IMR-90 (cell line): ENCODE results near the gene COLEC12. TPM values are rescaled to one million over a fixed set of nuclear protein-coding genes. Genes with fewer than 3 reads are reported as not detected.

ENCODE experiments used
- ATAC-seq: fragments of 200-7000 bp; cut with Tn5 transposase; 2 replicates; pipeline ENCODE4 v1.9.1; 2020; ENCODE audit warnings: low read depth, mild to moderate bottlenecking, moderate library complexity
- BruUV-seq: library from RNA; stranded (reverse); fragments of 400-500 nt; replicated peaks from 2 replicates; lab custom pipeline; 2021; lab: Mats Ljungman, UMichigan
- CTCF ChIA-PET: fragments of 300-600 bp; formaldehyde crosslinking; extraction: SDS; loops from one replicate; lab custom pipeline; 2021; ENCODE audit warnings: antibody characterized with exemption; lab: Yijun Ruan, JAX
- POLR2A ChIA-PET: fragments of 300-600 bp; sonication (Branson Sonifier 250); formaldehyde crosslinking; loops from one replicate; lab custom pipeline; 2022; ENCODE audit warnings: antibody characterized with exemption; ENCODE audit not compliant: unreplicated experiment; lab: Charles Lee
- DNase-seq: peaks from one replicate; pipeline ENCODE4 v3.0.0; 2013
- H2AFZ ChIP-seq: replicated peaks from 2 replicates; pipeline ENCODE3; 2013; ENCODE audit warnings: low read length, mild to moderate bottlenecking; ENCODE audit not compliant: poor library complexity
- H2AK5ac ChIP-seq: 2 replicates; pipeline ENCODE4 v1.6.1; 2013; ENCODE audit warnings: low read depth, low read length, inconsistent platforms
- H2AK9ac ChIP-seq: replicated peaks from 2 replicates; pipeline ENCODE3; 2013; ENCODE audit warnings: mild to moderate bottlenecking, low read depth, low read length, moderate library complexity; ENCODE audit not compliant: poor library complexity
- H2BK120ac ChIP-seq: 2 replicates; pipeline ENCODE4 v1.6.1; 2013; ENCODE audit warnings: low read depth, low read length, inconsistent platforms
- H2BK15ac ChIP-seq: 3 replicates; pipeline ENCODE4 v1.6.1; 2013; ENCODE audit warnings: low read depth, low read length, inconsistent platforms
- H2BK20ac ChIP-seq: 2 replicates; pipeline ENCODE4 v1.6.1; 2013; ENCODE audit warnings: low read depth, mild to moderate bottlenecking, inconsistent platforms, low read length, moderate library complexity
- H2BK5ac ChIP-seq: 2 replicates; pipeline ENCODE4 v1.6.1; 2013; ENCODE audit warnings: mild to moderate bottlenecking, low read depth, low read length, inconsistent platforms; ENCODE audit not compliant: poor library complexity, severe bottlenecking
- H3K14ac ChIP-seq: replicated peaks from 2 replicates; pipeline ENCODE4 v1.6.1; 2013; ENCODE audit warnings: low read depth, low read length, inconsistent platforms
- H3K18ac ChIP-seq: 2 replicates; pipeline ENCODE4 v1.6.1; 2013; ENCODE audit warnings: low read depth, low read length, control low read depth
- H3K23ac ChIP-seq: 2 replicates; pipeline ENCODE4 v1.6.1; 2013; ENCODE audit warnings: low read depth, low read length, inconsistent platforms
- H3K27ac ChIP-seq: 2 replicates; pipeline ENCODE4 v1.5.1; 2013; ENCODE audit warnings: mild to moderate bottlenecking, control low read depth, low read length; ENCODE audit not compliant: insufficient read depth
- H3K27me3 ChIP-seq: 2 replicates; pipeline ENCODE4 v1.6.1; 2013; ENCODE audit warnings: low read length; ENCODE audit not compliant: control insufficient read depth, insufficient read depth
- H3K36me3 ChIP-seq: 2 replicates; pipeline ENCODE4 v1.6.1; 2013; ENCODE audit warnings: low read length, mixed read lengths; ENCODE audit not compliant: control insufficient read depth, insufficient read depth
- H3K4ac ChIP-seq: 2 replicates; pipeline ENCODE4 v1.6.1; 2013; ENCODE audit warnings: low read depth, low read length, inconsistent platforms
- H3K4me1 ChIP-seq: 2 replicates; pipeline ENCODE4 v1.6.1; 2013; ENCODE audit warnings: low read length, mixed read lengths; ENCODE audit not compliant: control insufficient read depth, insufficient read depth
- H3K4me2 ChIP-seq: 2 replicates; pipeline ENCODE4 v1.6.1; 2013; ENCODE audit warnings: low read depth, mild to moderate bottlenecking, control low read depth, low read length, moderate library complexity
- H3K4me3 ChIP-seq: 2 replicates; pipeline ENCODE4 v1.5.1; 2013; ENCODE audit warnings: low read depth, mild to moderate bottlenecking, control low read depth, low read length, moderate library complexity; ENCODE audit not compliant: insufficient read depth
- H3K56ac ChIP-seq: 2 replicates; pipeline ENCODE4 v1.6.1; 2013; ENCODE audit warnings: low read length, inconsistent platforms; ENCODE audit not compliant: insufficient read depth; ENCODE audit errors: extremely low read depth
- H3K79me1 ChIP-seq, 2 experiments: 2 replicates each; pipeline ENCODE4 v1.6.1; 2013; ENCODE audit warnings: low read length in 2 of 2, inconsistent platforms in 1 of 2, low read depth in 1 of 2
- H3K9ac ChIP-seq: 2 replicates; pipeline ENCODE4 v1.6.1; 2013; ENCODE audit warnings: low read depth, low read length, control low read depth
- H3K9me1 ChIP-seq: 2 replicates; pipeline ENCODE4 v1.6.1; 2013; ENCODE audit warnings: low read length, inconsistent platforms; ENCODE audit not compliant: insufficient read depth
- H3K9me3 ChIP-seq: 2 replicates; pipeline ENCODE4 v1.6.1; 2013; ENCODE audit warnings: low read length; ENCODE audit not compliant: control insufficient read depth, insufficient read depth
- H4K20me1 ChIP-seq: 2 replicates; pipeline ENCODE4 v1.6.1; 2013; ENCODE audit warnings: low read length, inconsistent platforms; ENCODE audit not compliant: insufficient read depth
- H4K5ac ChIP-seq: 2 replicates; pipeline ENCODE4 v1.6.1; 2013; ENCODE audit warnings: mild to moderate bottlenecking, low read depth, low read length, control low read depth
- H4K8ac ChIP-seq, 2 experiments: 2 replicates each; pipeline ENCODE4 v1.6.1; 2013; ENCODE audit warnings: low read depth in 2 of 2, low read length in 2 of 2, control low read depth in 1 of 2, inconsistent platforms in 1 of 2
- H4K91ac ChIP-seq: 2 replicates; pipeline ENCODE4 v1.6.1; 2013; ENCODE audit warnings: low read depth, low read length, inconsistent platforms; ENCODE audit not compliant: insufficient read depth
- BHLHE40 ChIP-seq: fragments of 150-350 bp; IDR thresholded peaks from 2 replicates; pipeline ENCODE4 v1.6.1; 2016; ENCODE audit warnings: mild to moderate bottlenecking, low read depth, low read length
- CHD1 ChIP-seq: IDR thresholded peaks from 2 replicates; pipeline ENCODE4 v1.6.1; 2012; ENCODE audit warnings: low read depth, low read length, improper control_type of control experiment
- CTCF ChIP-seq: conservative IDR thresholded peaks from 2 replicates; pipeline ENCODE4 v1.5.1; 2012; ENCODE audit warnings: mild to moderate bottlenecking, low read depth, low read length, improper control_type of control experiment
- FOS ChIP-seq: fragments of 150-350 bp; IDR thresholded peaks from 2 replicates; pipeline ENCODE4 v1.6.1; 2016; ENCODE audit warnings: low read depth, low read length
- MAFK ChIP-seq: IDR thresholded peaks from 2 replicates; pipeline ENCODE4 v1.6.1; 2012; ENCODE audit warnings: low read depth, low read length, improper control_type of control experiment
- MAZ ChIP-seq: IDR thresholded peaks from 2 replicates; pipeline ENCODE4 v1.6.1; 2012; ENCODE audit warnings: low read depth, mild to moderate bottlenecking, low read length, improper control_type of control experiment, moderate library complexity, borderline replicate concordance
- RCOR1 ChIP-seq: IDR thresholded peaks from 2 replicates; pipeline ENCODE4 v1.6.1; 2012; ENCODE audit warnings: mild to moderate bottlenecking, low read length, improper control_type of control experiment; ENCODE audit not compliant: insufficient replicate concordance
- WGBS, 2 experiments: methylation state at CpG; one replicate each; pipeline versions ENCODE4 v1.1.5 to v1.1.7; 2013; ENCODE audit warnings: missing lambda C conversion rate in 2 of 2; ENCODE audit not compliant: insufficient read length in 1 of 2; ENCODE audit errors: extremely low coverage in 2 of 2; 5-methylcytosine and 5-hydroxymethylcytosine counted together
- dilution Hi-C: fragments of 300-500 bp; cut with HindIII; formaldehyde crosslinking; loops from one replicate; pipeline ENCODE4 v1.14.3; 2018; ENCODE audit warnings: low sequenced_read_pairs; ENCODE audit not compliant: unreplicated experiment
- in situ Hi-C: fragments of 300-500 bp; cut with MboI; formaldehyde crosslinking; loops from 3 replicates; pipeline ENCODE4 v1.14.3; 2019; ENCODE audit warnings: low sequenced_read_pairs, inconsistent platforms, mixed read lengths
- intact Hi-C: fragments of 100-400 bp; cut with micrococcal nuclease; formaldehyde crosslinking; loops from 2 replicates; pipeline ENCODE4 v1.10.0; 2022
- polyA plus RNA-seq, 3 experiments: library from polyadenylated mRNA; depleted of rRNA; stranded (reverse); fragments of >200 nt; gene quantifications; 2 replicates each; pipeline ENCODE4 v1.2.3, GENCODE V29; 2012; ENCODE audit warnings: low replicate concordance in 1 of 3
- total RNA-seq: library from RNA; depleted of rRNA; stranded (reverse); fragments of >200 nt; gene quantifications from 2 replicates; pipeline ENCODE4 v1.2.3, GENCODE V29; 2012
- TF ChIP-seq, protein P1 (sequence below): fragments of 150-350 bp; IDR thresholded peaks from 2 replicates; pipeline ENCODE4 v1.6.1; 2017; ENCODE audit warnings: mild to moderate bottlenecking, antibody characterized with exemption, low read length, low read depth

COLEC12 gene
- total and polyA plus RNA-seq, 2 of the 4 experiments (the other 2 are of a cell fraction): 1.0 to 2.3 TPM

DNA sequence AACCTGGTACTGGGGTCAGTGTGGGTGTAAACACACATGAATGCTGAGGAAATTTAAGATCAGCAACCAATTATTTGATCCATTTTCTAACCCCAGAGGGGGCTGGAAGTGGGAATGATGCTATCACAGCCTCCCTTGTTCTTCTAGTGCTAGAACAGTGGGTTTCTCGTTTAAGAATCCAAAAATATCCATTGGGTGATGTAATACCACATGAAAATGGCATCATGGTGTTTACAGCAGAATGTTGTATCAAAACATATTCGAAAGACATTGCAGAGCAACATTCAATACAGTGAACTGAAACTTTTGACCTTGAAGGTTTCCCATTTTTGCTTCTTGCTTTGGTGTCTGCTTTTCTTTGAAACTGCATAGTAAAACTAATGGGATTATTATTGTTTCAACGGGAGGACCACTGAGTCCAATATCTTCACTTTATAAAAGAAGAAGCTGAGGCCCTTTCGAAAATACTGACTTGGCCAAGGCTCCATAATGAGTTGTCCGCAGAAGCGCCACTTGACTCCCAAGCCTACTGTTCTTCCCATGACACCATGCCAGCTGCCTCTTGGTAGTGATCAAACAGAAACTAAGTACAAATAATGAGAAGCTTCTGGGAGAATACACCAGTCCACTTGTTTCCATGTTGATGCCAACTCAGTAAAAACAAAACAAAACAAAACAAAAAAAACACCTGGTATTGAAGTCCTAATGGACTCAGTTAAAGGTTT lies 106.1 kb downstream of the COLEC12 start (continued):
- TF ChIP-seq CTCF: no peak

DNA sequence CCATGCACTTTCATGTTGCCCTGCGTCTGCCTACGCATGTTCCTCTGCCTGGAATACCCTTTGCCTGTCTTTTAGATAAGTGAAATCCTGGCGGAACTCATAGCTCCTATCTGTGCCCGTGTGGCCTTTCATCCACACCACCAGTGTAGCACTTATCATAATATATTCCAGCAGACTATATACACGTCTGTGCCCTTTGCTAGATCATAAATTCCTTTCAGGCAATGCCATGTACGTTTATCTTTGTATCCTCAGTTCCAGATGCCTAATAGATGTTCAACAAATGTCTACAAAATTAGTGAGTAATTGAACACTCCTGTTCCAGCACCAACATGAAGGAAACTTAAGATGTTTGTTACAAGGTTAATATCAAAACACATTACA lies 106.9 kb downstream of the COLEC12 start:
- H3K4ac ChIP-seq: no peak overlapping the region
- dilution Hi-C loops: no loop called here
- no peak overlapping the region for H3K4me2 ChIP-seq
- 0 out of 2 replicates have a peak overlapping the region, but pooled peaks have one; percentile 1 for H2BK20ac ChIP-seq
- TF ChIP-seq FOS (no peak), MAZ (no peak), MAFK (no peak), CHD1 (no peak), RCOR1 (no peak), BHLHE40 (no peak)
- TF ChIP-seq, protein P1, sequence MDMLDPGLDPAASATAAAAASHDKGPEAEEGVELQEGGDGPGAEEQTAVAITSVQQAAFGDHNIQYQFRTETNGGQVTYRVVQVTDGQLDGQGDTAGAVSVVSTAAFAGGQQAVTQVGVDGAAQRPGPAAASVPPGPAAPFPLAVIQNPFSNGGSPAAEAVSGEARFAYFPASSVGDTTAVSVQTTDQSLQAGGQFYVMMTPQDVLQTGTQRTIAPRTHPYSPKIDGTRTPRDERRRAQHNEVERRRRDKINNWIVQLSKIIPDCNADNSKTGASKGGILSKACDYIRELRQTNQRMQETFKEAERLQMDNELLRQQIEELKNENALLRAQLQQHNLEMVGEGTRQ: no peak
- H3K79me1 ChIP-seq: no peaks in the 10 kb centered on the region
- H3K14ac ChIP-seq: no peak overlapping the region
- H3K18ac ChIP-seq: no peak overlapping the region
- H3K9me3 ChIP-seq: no peaks in the 10 kb centered on the region
- DNase-seq (no peak), ATAC-seq (no peak)
- no peak overlapping the region for H2AFZ ChIP-seq
- H2AK5ac ChIP-seq: no peak overlapping the region
- no peak overlapping the region for H3K4me3 ChIP-seq
- H4K8ac ChIP-seq: no peak overlapping the region
- 93% methylated on average over 3 of the region's 6 CpGs; no CpG with 5 or more reads in 1 of the 2 experiments for WGBS, 2 experiments
- no peaks in the 10 kb centered on the region for H3K27me3 ChIP-seq
- H3K56ac ChIP-seq: no peak overlapping the region
- H4K5ac ChIP-seq: no peak overlapping the region
- no peak overlapping the region for H3K23ac ChIP-seq
- H3K9me1 ChIP-seq: peaks cover 17% of the 10 kb centered on the region
- H3K4me1 ChIP-seq: peaks cover 17% of the 10 kb centered on the region
- no peak overlapping the region for H2BK120ac ChIP-seq
- no peak overlapping the region for H2AK9ac ChIP-seq
- H2BK15ac ChIP-seq: no peak overlapping the region
- no peak overlapping the region for H3K27ac ChIP-seq
- ChIA-PET CTCF (no interaction called here), POLR2A (no interaction called here)
- BruUV-seq: no TSS peak
- no peaks in the 10 kb centered on the region for H3K36me3 ChIP-seq
- H4K20me1 ChIP-seq: peaks cover 4% of the 10 kb centered on the region; the same call in 1 of the 2 replicates
- H2BK5ac ChIP-seq: no peak overlapping the region
- H4K91ac ChIP-seq: no peak overlapping the region
- in situ Hi-C loops: no loop called here
- intact Hi-C loops: loop anchor here (10.0 kb wide), 1 partner anchor 221 kb away; no protein-coding TSS in a partner anchor
- no peak overlapping the region for H3K9ac ChIP-seq
